Activated B cell treated with CpG ODN at 0.5 μM for 24 hours (primary cell): ENCODE results near the gene CCL4. TPM values are rescaled to one million over a fixed set of nuclear protein-coding genes. Genes with fewer than 3 reads are reported as not detected.
"Not testable (repeated sequence)": the region's sequence is repeated elsewhere in the genome, so short reads cannot be mapped to it uniquely, and the experiment has no call there.

ENCODE experiments used
- ATAC-seq: fragments of 200-7000 bp; cut with Tn5 transposase; one replicate; pipeline ENCODE4 v1.10.0; 2021; ENCODE audit warnings: low read depth, mild to moderate bottlenecking, moderate library complexity
- CTCF ChIA-PET: fragments of 350-600 bp; sonication (Branson Sonifier 250); formaldehyde crosslinking; loops from one replicate; lab custom pipeline; 2021; ENCODE audit warnings: antibody characterized with exemption; lab: Charles Lee
- POLR2A ChIA-PET: fragments of 350-600 bp; sonication (Branson Sonifier 250); formaldehyde crosslinking; loops from one replicate; lab custom pipeline; 2021; ENCODE audit warnings: antibody characterized with exemption; lab: Charles Lee
- DNase-seq: peaks from one replicate; pipeline ENCODE4 v3.0.0; 2022
- H3K27ac Mint-ChIP-seq: one replicate; pipeline ENCODE4 v1.8.0; 2020; ENCODE audit warnings: mixed read lengths
- H3K27me3 Mint-ChIP-seq: one replicate; pipeline ENCODE4 v1.8.0; 2021; ENCODE audit warnings: mixed read lengths
- H3K36me3 Mint-ChIP-seq: one replicate; pipeline ENCODE4 v1.8.0; 2021; ENCODE audit warnings: low read depth, mixed read lengths
- H3K4me1 Mint-ChIP-seq: one replicate; pipeline ENCODE4 v1.8.0; 2021; ENCODE audit warnings: mixed read lengths
- H3K4me3 Mint-ChIP-seq: one replicate; pipeline ENCODE4 v1.8.0; 2020; ENCODE audit warnings: mild to moderate bottlenecking, mixed read lengths
- H3K9me3 Mint-ChIP-seq: one replicate; pipeline ENCODE4 v1.8.0; 2020; ENCODE audit warnings: mixed read lengths
- intact Hi-C: fragments of 100-400 bp; cut with micrococcal nuclease; formaldehyde crosslinking; loops from one replicate; pipeline ENCODE4 v1.15.1; 2024
- total RNA-seq: library from RNA; stranded (reverse); gene quantifications from 2 replicates; pipeline ENCODE4 v1.2.3, GENCODE V29; 2022
- TF ChIP-seq, protein P1 (sequence below): fragments of 200-600 bp; IDR thresholded peaks from one replicate; pipeline ENCODE4 v1.8.0; 2022; ENCODE audit warnings: antibody characterized with exemption, mild to moderate bottlenecking

CCL4 gene
- total RNA-seq, 1 donor from 2014 or later: 68.8 TPM

DNA sequence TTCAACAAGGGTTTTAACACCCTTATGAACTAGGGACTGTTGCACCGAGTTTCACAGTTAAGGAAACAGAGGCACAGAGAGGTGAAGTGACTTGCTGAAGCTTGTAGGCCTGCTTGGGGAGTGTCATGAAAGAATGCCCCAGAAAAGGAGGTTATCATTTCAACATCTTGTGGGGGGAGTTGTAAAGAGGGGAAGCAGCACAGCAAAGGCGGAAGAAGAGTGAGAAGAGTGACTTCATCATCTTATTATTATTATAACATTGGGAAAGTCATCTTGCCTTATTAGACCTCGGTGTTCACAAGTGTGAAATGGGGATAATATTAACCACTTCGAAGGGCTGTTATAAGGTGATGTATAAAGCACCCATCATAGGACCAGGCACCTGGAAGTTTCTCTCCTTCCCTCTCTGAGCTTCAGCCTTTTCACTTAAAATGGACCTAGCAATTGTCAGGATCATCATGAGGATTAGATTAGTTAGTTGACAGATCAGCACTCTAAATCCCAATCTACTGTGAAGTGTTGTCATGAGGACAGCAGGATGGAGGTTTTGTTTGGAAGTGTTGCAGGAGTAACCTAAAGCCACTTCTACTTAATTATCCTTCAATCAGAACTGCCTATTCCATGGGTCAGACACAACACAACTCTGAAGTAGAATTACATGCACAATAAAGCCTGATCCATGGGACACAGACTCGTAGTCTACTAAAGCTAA lies 2.3 kb downstream of the CCL4 start:
- Mint-ChIP-seq H3K27me3 (peaks cover 3% of the 10 kb centered on the region), H3K4me1 (peaks cover 48% of the 10 kb centered on the region), H3K27ac (peak overlapping the region; percentile 90), H3K36me3 (peaks cover 11% of the 10 kb centered on the region), H3K9me3 (no peaks in the 10 kb centered on the region), H3K4me3 (peak overlapping the region; percentile 84)
- intact Hi-C loops: loop anchor here (2.0 kb wide), 2 partner anchors 15 to 21 kb away; no protein-coding TSS in a partner anchor
- DNase-seq (no peak), ATAC-seq (no peak)
- ChIA-PET CTCF (no interaction called here), POLR2A (interaction anchor here (0.6 kb wide), 2 partner anchors 25 to 91 kb away, joined by 3 to 5 read pairs; no protein-coding TSS in a partner anchor)
- TF ChIP-seq, protein P1, sequence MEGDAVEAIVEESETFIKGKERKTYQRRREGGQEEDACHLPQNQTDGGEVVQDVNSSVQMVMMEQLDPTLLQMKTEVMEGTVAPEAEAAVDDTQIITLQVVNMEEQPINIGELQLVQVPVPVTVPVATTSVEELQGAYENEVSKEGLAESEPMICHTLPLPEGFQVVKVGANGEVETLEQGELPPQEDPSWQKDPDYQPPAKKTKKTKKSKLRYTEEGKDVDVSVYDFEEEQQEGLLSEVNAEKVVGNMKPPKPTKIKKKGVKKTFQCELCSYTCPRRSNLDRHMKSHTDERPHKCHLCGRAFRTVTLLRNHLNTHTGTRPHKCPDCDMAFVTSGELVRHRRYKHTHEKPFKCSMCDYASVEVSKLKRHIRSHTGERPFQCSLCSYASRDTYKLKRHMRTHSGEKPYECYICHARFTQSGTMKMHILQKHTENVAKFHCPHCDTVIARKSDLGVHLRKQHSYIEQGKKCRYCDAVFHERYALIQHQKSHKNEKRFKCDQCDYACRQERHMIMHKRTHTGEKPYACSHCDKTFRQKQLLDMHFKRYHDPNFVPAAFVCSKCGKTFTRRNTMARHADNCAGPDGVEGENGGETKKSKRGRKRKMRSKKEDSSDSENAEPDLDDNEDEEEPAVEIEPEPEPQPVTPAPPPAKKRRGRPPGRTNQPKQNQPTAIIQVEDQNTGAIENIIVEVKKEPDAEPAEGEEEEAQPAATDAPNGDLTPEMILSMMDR: no peak

DNA sequence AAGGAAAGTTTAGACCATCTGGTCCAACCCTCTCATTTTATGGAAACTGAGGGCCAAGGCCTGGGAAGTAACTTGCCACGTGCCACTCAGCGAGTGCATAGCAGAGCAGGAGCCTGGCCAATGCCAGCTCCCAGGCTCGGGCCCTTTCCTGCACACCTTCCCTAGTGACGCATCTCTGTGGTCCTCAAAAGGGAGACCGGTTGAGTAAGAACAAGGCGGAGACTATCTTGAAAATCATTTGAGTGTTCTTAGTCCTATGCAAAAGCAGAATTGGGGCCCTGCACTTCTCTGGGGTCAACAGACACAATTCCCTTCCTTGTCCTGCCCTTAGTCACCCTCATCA lies 2.8 kb downstream of the CCL4 start:
- intact Hi-C loops: loop anchor here (2.0 kb wide), 1 partner anchor 14 kb away; no protein-coding TSS in a partner anchor
- POLR2A ChIA-PET: no interaction called here
- Mint-ChIP-seq H3K27me3 (peaks cover 5% of the 10 kb centered on the region), H3K9me3 (peaks cover 2% of the 10 kb centered on the region), H3K27ac (no peak overlapping the region), H3K4me1 (peaks cover 52% of the 10 kb centered on the region), H3K4me3 (no peak overlapping the region), H3K36me3 (peaks cover 11% of the 10 kb centered on the region)
- no peak for ATAC-seq
- no peak for DNase-seq
- CTCF ChIA-PET: interaction anchor here (0.6 kb wide), 1 partner anchor 42 kb away, joined by 4 read pairs; no protein-coding TSS in a partner anchor
- TF ChIP-seq, protein P1: no peak

DNA sequence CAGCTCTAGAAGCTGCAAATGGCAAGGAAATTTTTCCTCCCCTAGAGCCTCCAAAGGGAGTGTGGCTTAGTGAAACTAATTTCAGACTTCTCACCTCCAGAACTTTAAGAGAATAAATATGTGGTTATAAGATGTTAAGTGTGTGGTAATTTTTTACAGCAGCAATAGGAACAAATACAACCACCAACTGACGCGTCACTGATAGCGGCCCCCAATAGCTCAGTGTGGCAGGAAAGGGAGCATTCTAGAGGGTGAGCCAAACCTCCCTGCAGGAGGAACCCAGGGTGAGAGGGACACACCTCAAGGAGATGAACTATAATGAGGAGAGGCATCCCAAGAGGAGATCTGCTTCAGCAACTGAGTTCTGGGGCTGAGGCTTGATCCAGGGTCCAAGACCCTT lies 4.0 kb downstream of the CCL4 start:
- peaks cover 11% of the 10 kb centered on the region for H3K36me3 Mint-ChIP-seq
- H3K4me3 Mint-ChIP-seq: no peak overlapping the region
- ATAC-seq (no peak), DNase-seq (no peak)
- H3K27me3 Mint-ChIP-seq: peaks cover 5% of the 10 kb centered on the region
- H3K4me1 Mint-ChIP-seq: peaks cover 46% of the 10 kb centered on the region
- TF ChIP-seq, protein P1: no peak
- peaks cover 13% of the 10 kb centered on the region for H3K9me3 Mint-ChIP-seq
- ChIA-PET POLR2A (no interaction called here), CTCF (no interaction called here)
- H3K27ac Mint-ChIP-seq: no peak overlapping the region
- intact Hi-C loops: loop anchor here (2.0 kb wide), 1 partner anchor 13 kb away; no protein-coding TSS in a partner anchor

DNA sequence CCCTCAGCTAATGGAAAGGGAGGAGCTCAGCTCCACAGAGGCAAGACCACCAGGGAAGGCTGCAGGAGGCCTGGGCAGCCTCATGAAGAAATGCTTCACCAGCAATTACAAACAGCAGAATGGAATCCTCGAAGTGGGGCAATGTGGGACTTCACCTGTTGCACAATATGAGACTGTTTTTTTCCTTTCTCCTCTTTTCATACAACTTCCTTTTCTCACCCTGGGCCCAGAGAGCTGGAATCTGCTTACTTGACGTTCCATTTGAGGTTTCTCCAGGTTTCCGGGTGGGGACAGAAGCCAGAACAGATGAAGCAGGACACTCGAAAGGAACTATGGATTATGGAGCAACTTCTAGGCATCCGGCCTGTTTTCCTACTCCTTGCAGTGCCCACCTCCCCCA lies 4.6 kb downstream of the CCL4 start:
- POLR2A ChIA-PET, CTCF ChIA-PET, H3K27ac Mint-ChIP-seq: not testable (repeated sequence)

DNA sequence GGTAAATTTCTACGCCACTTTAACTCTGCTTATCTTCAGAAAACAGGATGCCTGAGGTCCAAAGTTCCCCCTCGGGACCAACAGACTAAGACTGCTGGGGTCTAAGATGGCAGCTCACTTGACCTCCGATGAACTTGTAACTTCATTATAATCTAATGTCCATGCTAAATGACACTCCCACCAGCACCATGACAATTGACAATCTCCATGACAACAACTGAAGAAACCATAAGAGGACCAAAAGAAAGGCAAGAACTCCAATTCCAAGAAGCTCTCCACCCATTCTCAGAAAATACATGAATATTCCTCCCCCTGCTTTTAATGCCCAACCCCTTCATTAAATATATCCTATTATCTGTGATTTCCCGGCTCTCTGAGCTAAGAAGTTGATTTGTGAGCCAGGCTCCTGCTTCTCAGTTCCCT lies 7.5 kb downstream of the CCL4 start:
- Mint-ChIP-seq H3K27me3 (peaks cover 3% of the 10 kb centered on the region), H3K9me3 (peaks cover 22% of the 10 kb centered on the region), H3K4me1 (peaks cover 20% of the 10 kb centered on the region), H3K27ac (peak overlapping the region; percentile 43), H3K4me3 (no peak overlapping the region), H3K36me3 (no peaks in the 10 kb centered on the region)
- ChIA-PET CTCF (no interaction called here), POLR2A (interaction anchor here (1.0 kb wide), 1 partner anchor 21 kb away, joined by 3 read pairs; the partner anchor contains the start of gene CCL3)
- TF ChIP-seq, protein P1: no peak
- no peak for DNase-seq
- no peak for ATAC-seq
- intact Hi-C loops: loop anchor here (2.0 kb wide), 1 partner anchor 22 kb away; no protein-coding TSS in a partner anchor

More for the DNA sequence above, 4.6 kb downstream of the CCL4 start:
- ATAC-seq, H3K4me3 Mint-ChIP-seq, intact Hi-C loops, DNase-seq, H3K27me3 Mint-ChIP-seq: not testable (repeated sequence)
- Mint-ChIP-seq H3K36me3 (peaks cover 11% of the 10 kb centered on the region), H3K9me3 (peaks cover 17% of the 10 kb centered on the region), H3K4me1 (peaks cover 40% of the 10 kb centered on the region)
